ENCODE measurements around the gene GPR18. TPM values are rescaled to one million over a fixed set of nuclear protein-coding genes. Genes with fewer than 3 reads are reported as not detected.
A peak's percentile ranks its signal among the peaks of the same experiment; 100 is the strongest.

The GPR18 gene
- total and polyA plus RNA-seq, 2 experiments from 2014 or later = 1.2 TPM; not detected in 1

DNA sequence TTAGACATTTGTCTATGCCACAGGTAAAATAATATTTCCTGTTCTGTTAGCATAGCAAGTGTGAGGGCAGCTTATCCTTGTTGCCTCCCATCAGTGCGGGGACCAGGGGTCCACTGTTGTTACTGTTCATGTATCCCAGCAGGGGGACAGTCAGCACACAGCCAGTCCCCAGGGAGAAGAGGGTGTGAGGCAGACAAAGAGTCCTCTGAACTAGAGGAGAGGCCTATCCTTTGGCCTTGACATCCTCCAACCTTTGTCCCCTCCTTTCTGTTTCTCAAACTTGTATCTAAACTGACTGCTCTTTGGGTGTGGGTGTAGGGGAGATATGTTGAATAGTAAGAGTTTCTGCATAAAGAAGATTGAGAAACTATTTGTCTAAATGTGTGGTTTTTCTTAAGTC is 2.9 kb upstream of the GPR18 start:
- Histone ChIP-seq H3K9me3 (ENCODE audit: low read depth) (no peaks in the 10 kb centered on the region), H3K4me1 (ENCODE audit: low read depth) (peaks cover 7% of the 10 kb centered on the region), H3K27me3 (no peaks in the 10 kb centered on the region), H3K36me3 (peaks cover 4% of the 10 kb centered on the region), H3K4me3 (no peak overlapping the region), H3K27ac (no peak overlapping the region)
- DNase-seq (ENCODE audit: low read depth in 1 of 2, low spot score in 1 of 2) = no peak
- TF ChIP-seq, protein P1, sequence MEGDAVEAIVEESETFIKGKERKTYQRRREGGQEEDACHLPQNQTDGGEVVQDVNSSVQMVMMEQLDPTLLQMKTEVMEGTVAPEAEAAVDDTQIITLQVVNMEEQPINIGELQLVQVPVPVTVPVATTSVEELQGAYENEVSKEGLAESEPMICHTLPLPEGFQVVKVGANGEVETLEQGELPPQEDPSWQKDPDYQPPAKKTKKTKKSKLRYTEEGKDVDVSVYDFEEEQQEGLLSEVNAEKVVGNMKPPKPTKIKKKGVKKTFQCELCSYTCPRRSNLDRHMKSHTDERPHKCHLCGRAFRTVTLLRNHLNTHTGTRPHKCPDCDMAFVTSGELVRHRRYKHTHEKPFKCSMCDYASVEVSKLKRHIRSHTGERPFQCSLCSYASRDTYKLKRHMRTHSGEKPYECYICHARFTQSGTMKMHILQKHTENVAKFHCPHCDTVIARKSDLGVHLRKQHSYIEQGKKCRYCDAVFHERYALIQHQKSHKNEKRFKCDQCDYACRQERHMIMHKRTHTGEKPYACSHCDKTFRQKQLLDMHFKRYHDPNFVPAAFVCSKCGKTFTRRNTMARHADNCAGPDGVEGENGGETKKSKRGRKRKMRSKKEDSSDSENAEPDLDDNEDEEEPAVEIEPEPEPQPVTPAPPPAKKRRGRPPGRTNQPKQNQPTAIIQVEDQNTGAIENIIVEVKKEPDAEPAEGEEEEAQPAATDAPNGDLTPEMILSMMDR (IDR thresholded peaks at IDR 0.05; ENCODE audit: low read depth, low read length) = no peak

DNA sequence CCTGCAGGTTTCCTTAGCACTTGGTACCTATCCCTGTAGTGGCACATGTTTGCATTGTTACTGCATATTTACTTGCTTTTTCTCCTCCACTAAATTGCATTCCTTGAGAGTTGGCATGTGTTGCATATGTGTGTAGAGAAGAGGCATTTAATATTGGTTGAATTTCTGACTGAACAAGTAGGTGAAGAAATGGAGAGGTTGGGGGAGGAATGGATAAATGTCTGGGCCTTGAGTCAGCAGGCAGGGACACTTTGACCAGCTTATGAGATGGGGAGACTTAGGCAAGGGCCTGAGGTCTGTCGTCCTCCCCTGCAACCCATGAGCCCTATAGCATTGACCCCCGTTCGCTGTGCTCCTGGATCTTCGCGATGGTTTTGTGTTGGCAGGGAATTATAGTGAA is 2.0 kb upstream of the GPR18 start:
- H3K36me3 ChIP-seq = peaks cover 5% of the 10 kb centered on the region
- no peaks in the 10 kb centered on the region for H3K27me3 ChIP-seq
- TF ChIP-seq, protein P1 (IDR thresholded peaks at IDR 0.05; ENCODE audit: low read depth, low read length) = no peak
- H3K9me3 ChIP-seq (ENCODE audit: low read depth) = no peaks in the 10 kb centered on the region
- no peak overlapping the region for H3K4me3 ChIP-seq
- no peak overlapping the region for H3K27ac ChIP-seq
- no peak for DNase-seq (ENCODE audit: low read depth in 1 of 2, low spot score in 1 of 2)
- peaks cover 7% of the 10 kb centered on the region for H3K4me1 ChIP-seq (ENCODE audit: low read depth)

GRCh38 chr13:99258946-99259345 is 767 bp upstream of the GPR18 start:
- Histone ChIP-seq H3K27me3 (no peaks in the 10 kb centered on the region), H3K9me3 (ENCODE audit: low read depth) (no peaks in the 10 kb centered on the region), H3K36me3 (peaks cover 5% of the 10 kb centered on the region), H3K4me1 (ENCODE audit: low read depth) (peaks cover 7% of the 10 kb centered on the region), H3K27ac (no peak overlapping the region), H3K4me3 (no peak overlapping the region)
- no peak for DNase-seq (ENCODE audit: low read depth in 1 of 2, low spot score in 1 of 2)
- TF ChIP-seq, protein P1 (IDR thresholded peaks at IDR 0.05; ENCODE audit: low read depth, low read length) = no peak

GRCh38 chr13:99257291-99257690 is 888 bp downstream of the GPR18 start:
- no peak for DNase-seq (ENCODE audit: low read depth in 1 of 2, low spot score in 1 of 2)
- Histone ChIP-seq H3K4me1 (ENCODE audit: low read depth) (peaks cover 7% of the 10 kb centered on the region), H3K27ac (no peak overlapping the region), H3K9me3 (ENCODE audit: low read depth) (no peaks in the 10 kb centered on the region), H3K36me3 (peaks cover 5% of the 10 kb centered on the region), H3K4me3 (no peak overlapping the region), H3K27me3 (no peaks in the 10 kb centered on the region)
- TF ChIP-seq, protein P1 (IDR thresholded peaks at IDR 0.05; ENCODE audit: low read depth, low read length) = no peak

- H3K9me3 ChIP-seq (ENCODE audit: low read depth) = no peaks in the 10 kb centered on the region
- DNase-seq (ENCODE audit: low read depth in 1 of 2, low spot score in 1 of 2) = peak in 1 of 2 donors; percentile 61
- H3K4me3 ChIP-seq = no peak overlapping the region
- H3K27me3 ChIP-seq = no peaks in the 10 kb centered on the region
- TF ChIP-seq, protein P1 (IDR thresholded peaks at IDR 0.05; ENCODE audit: low read depth, low read length) = no peak
- no peak overlapping the region for H3K27ac ChIP-seq
- peaks cover 5% of the 10 kb centered on the region for H3K36me3 ChIP-seq
- H3K4me1 ChIP-seq (ENCODE audit: low read depth) = peaks cover 7% of the 10 kb centered on the region
Observed at GRCh38 chr13:99256709-99257108, 1.5 kb downstream of the GPR18 start.

DNA sequence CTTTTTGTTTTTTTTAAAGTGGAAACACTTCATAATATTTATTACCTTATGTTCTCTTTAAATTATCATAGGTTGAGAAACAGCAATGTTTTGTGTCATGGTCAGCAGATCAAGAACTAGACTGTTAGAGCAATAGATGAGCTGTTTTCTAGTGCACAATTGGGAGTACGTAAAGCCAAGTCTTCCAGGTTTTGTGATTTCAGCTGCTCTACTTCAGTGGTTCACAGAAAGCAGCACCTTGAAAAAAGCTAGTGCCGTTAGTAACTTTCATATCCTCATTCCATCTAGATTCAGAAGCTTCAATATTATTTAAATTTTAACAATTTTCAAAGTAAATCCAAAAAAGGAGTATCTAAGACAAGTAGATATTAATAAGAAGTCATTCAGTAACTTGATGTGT is 1.9 kb downstream of the GPR18 start:
- no peaks in the 10 kb centered on the region for H3K27me3 ChIP-seq
- H3K27ac ChIP-seq = no peak overlapping the region
- peaks cover 5% of the 10 kb centered on the region for H3K36me3 ChIP-seq
- TF ChIP-seq, protein P1 (IDR thresholded peaks at IDR 0.05; ENCODE audit: low read depth, low read length) = no peak
- peaks cover 7% of the 10 kb centered on the region for H3K4me1 ChIP-seq (ENCODE audit: low read depth)
- no peak for DNase-seq (ENCODE audit: low read depth in 1 of 2, low spot score in 1 of 2)
- no peak overlapping the region for H3K4me3 ChIP-seq
- H3K9me3 ChIP-seq (ENCODE audit: low read depth) = no peaks in the 10 kb centered on the region

All from cardiac muscle cell (in vitro differentiated cells and primary cell).